GM18858 (cell line): ENCODE measurements around the gene ADCYAP1R1.

ENCODE experiments used
- ATAC-seq: cut with Tn5 transposase; IDR thresholded peaks from one replicate; pipeline ENCODE4 v1.9.1; 2021; ENCODE audit not compliant: unreplicated experiment

The ADCYAP1R1 gene

GRCh38 chr7:31051598-31052486 lies at the start of gene ADCYAP1R1:
Gene ADCYAP1R1, plus strand, starts transcription at chr7:31052308. Its CDS starts 10,957 bp downstream, at chr7:31063265.
- ATAC-seq, result no peak

GRCh38 chr7:31003097-31003496 lies 49.0 kb upstream of the ADCYAP1R1 start:
- ATAC-seq, result no peak

GRCh38 chr7:31003721-31004120 lies 48.4 kb upstream of the ADCYAP1R1 start:
- no peak for ATAC-seq

GRCh38 chr7:31004393-31004792 lies 47.7 kb upstream of the ADCYAP1R1 start:
- ATAC-seq, result no peak

- no peak for ATAC-seq
Measured at GRCh38 chr7:31006857-31007256, 45.3 kb upstream of the ADCYAP1R1 start.

GRCh38 chr7:31007634-31008033 lies 44.5 kb upstream of the ADCYAP1R1 start:
- no peak for ATAC-seq

- no peak for ATAC-seq
Measured at GRCh38 chr7:31014826-31015225, 37.3 kb upstream of the ADCYAP1R1 start.

GRCh38 chr7:31017032-31017675 lies 35.0 kb upstream of the ADCYAP1R1 start:
- ATAC-seq, result no peak

GRCh38 chr7:31017721-31018120 lies 34.4 kb upstream of the ADCYAP1R1 start:
- no peak for ATAC-seq

GRCh38 chr7:31019509-31019908 lies 32.6 kb upstream of the ADCYAP1R1 start:
- no peak for ATAC-seq

- no peak for ATAC-seq
Measured at GRCh38 chr7:31020161-31020560, 31.9 kb upstream of the ADCYAP1R1 start.

- ATAC-seq, result no peak
Measured at GRCh38 chr7:31020652-31021051, 31.5 kb upstream of the ADCYAP1R1 start.

- ATAC-seq, result no peak
Measured at GRCh38 chr7:31022117-31022516, 30.0 kb upstream of the ADCYAP1R1 start.

GRCh38 chr7:31022726-31023125 lies 29.4 kb upstream of the ADCYAP1R1 start:
- ATAC-seq, result no peak

GRCh38 chr7:31023877-31024276 lies 28.2 kb upstream of the ADCYAP1R1 start:
- peak; percentile 51 for ATAC-seq

- ATAC-seq, result no peak
Measured at GRCh38 chr7:31027161-31027965, 24.7 kb upstream of the ADCYAP1R1 start.

GRCh38 chr7:31028006-31028405 lies 24.1 kb upstream of the ADCYAP1R1 start:
- ATAC-seq, result no peak

GRCh38 chr7:31028417-31028992 lies 23.6 kb upstream of the ADCYAP1R1 start:
- no peak for ATAC-seq

- no peak for ATAC-seq
Measured at GRCh38 chr7:31029251-31030042, 22.7 kb upstream of the ADCYAP1R1 start.

GRCh38 chr7:31033674-31034300 lies 18.3 kb upstream of the ADCYAP1R1 start:
- no peak for ATAC-seq
